B cell (primary cell): ENCODE data around the gene SEMA4C. TPM values are rescaled to one million over a fixed set of nuclear protein-coding genes. Genes with fewer than 3 reads are reported as not detected.
"Not testable (repeated sequence)": the region's sequence is repeated elsewhere in the genome, so short reads cannot be mapped to it uniquely, and the experiment has no call there.

Experiments used
- ATAC-seq: fragments of 200-7000 bp; cut with Tn5 transposase; one replicate; pipeline ENCODE4 v1.10.0; 2021; ENCODE audit warnings: low read depth, mild to moderate bottlenecking, moderate number of reproducible peaks, moderate library complexity
- CTCF ChIA-PET: fragments of 350-600 bp; sonication (Branson Sonifier 250); formaldehyde crosslinking; loops from one replicate; lab custom pipeline; 2021; ENCODE audit warnings: antibody characterized with exemption, inconsistent platforms; lab: Charles Lee
- POLR2A ChIA-PET: fragments of 350-600 bp; sonication (Branson Sonifier 250); formaldehyde crosslinking; loops from one replicate; lab custom pipeline; 2021; ENCODE audit warnings: antibody characterized with exemption; lab: Charles Lee
- DNase-seq: peaks from one replicate; pipeline ENCODE4 v3.0.0; 2013
- H2AFZ ChIP-seq: 2 replicates; pipeline ENCODE4 v1.6.1; 2012; ENCODE audit warnings: mild to moderate bottlenecking, low read depth, low read length; ENCODE audit not compliant: insufficient read depth, poor library complexity, severe bottlenecking
- H3K27ac ChIP-seq, 2 donors: 1 replicate in 1 of 2; 2 replicates in 1 of 2; pipeline ENCODE4 v1.5.1; 2012 to 2013; ENCODE audit warnings: low read length in 2 of 2, mild to moderate bottlenecking in 2 of 2, moderate library complexity in 1 of 2
- H3K27me3 ChIP-seq, 4 experiments: fragments of 200-600 bp in 1 of 4; sonication (generic) in 1 of 4; replicated peaks in 1 of 4; 1 replicate in 2 of 4; 2 replicates in 2 of 4; pipeline versions ENCODE4 v1.6.1 to v1.7.0; 2013 to 2016; ENCODE audit warnings: low read length in 3 of 4, mild to moderate bottlenecking in 2 of 4, mixed read lengths in 1 of 4, moderate library complexity in 1 of 4; ENCODE audit not compliant: insufficient read depth in 4 of 4, control insufficient read depth in 3 of 4; ENCODE audit errors: control extremely low read depth in 1 of 4
- H3K36me3 ChIP-seq, 2 experiments: replicated peaks in 1 of 2; 1 replicate in 1 of 2; 2 replicates in 1 of 2; pipeline versions ENCODE4 v1.6.1 to v1.7.1; 2013; ENCODE audit warnings: low read length in 1 of 2; ENCODE audit not compliant: insufficient read depth in 2 of 2, control insufficient read depth in 1 of 2; ENCODE audit errors: control extremely low read depth in 1 of 2, extremely low read depth in 1 of 2
- H3K4me1 ChIP-seq, 2 donors: fragments of 200-600 bp in 1 of 2; sonication (generic) in 1 of 2; 1 replicate in 1 of 2; 2 replicates in 1 of 2; pipeline versions ENCODE4 v1.5.1 to v1.6.1; 2013 to 2017; ENCODE audit warnings: low read length in 2 of 2; ENCODE audit not compliant: control insufficient read depth in 2 of 2, insufficient read depth in 2 of 2
- H3K4me2 ChIP-seq: replicated peaks from 2 replicates; pipeline ENCODE3; 2012; ENCODE audit warnings: mild to moderate bottlenecking, low read depth, low read length; ENCODE audit not compliant: poor library complexity, severe bottlenecking
- H3K4me3 ChIP-seq, 5 experiments: fragments of 200-600 bp in 1 of 5; sonication (generic) in 1 of 5; 1 replicate in 3 of 5; 2 replicates in 2 of 5; pipeline versions ENCODE4 v1.5.1 to v1.7.0; 2011 to 2016; ENCODE audit warnings: low read length in 4 of 5, mild to moderate bottlenecking in 4 of 5, low read depth in 2 of 5, control low read depth in 1 of 5, moderate library complexity in 1 of 5; ENCODE audit not compliant: insufficient read depth in 1 of 5; ENCODE audit errors: control extremely low read depth in 1 of 5, extremely low read depth in 1 of 5
- H3K79me2 ChIP-seq: fragments of 200-600 bp; sonication (generic); one replicate; pipeline ENCODE4 v1.6.0; 2016; ENCODE audit warnings: low read length; ENCODE audit not compliant: control insufficient read depth, insufficient read depth
- H3K9ac ChIP-seq: fragments of 200-600 bp; sonication (generic); 2 replicates; pipeline ENCODE4 v1.6.1; 2017; ENCODE audit warnings: mild to moderate bottlenecking, low read length, moderate library complexity
- H3K9me3 ChIP-seq, 3 donors: one replicate each; pipeline versions ENCODE4 v1.6.1 to v1.7.1; 2013; ENCODE audit warnings: low read length in 2 of 3; ENCODE audit not compliant: control insufficient read depth in 2 of 3, insufficient read depth in 1 of 3; ENCODE audit errors: control extremely low read depth in 1 of 3
- H4K20me1 ChIP-seq: 2 replicates; pipeline ENCODE4 v1.6.0; 2012; ENCODE audit warnings: mild to moderate bottlenecking, low read length; ENCODE audit not compliant: insufficient read depth, control insufficient read depth, poor library complexity, severe bottlenecking
- H3K27ac Mint-ChIP-seq: one replicate; pipeline ENCODE4 v1.8.0; 2021; ENCODE audit warnings: mixed read lengths
- H3K27me3 Mint-ChIP-seq: one replicate; pipeline ENCODE4 v1.8.0; 2021; ENCODE audit warnings: mixed read lengths
- H3K4me1 Mint-ChIP-seq: one replicate; pipeline ENCODE4 v1.8.0; 2021; ENCODE audit warnings: mixed read lengths
- H3K4me3 Mint-ChIP-seq: one replicate; pipeline ENCODE4 v1.8.0; 2021; ENCODE audit warnings: mixed read lengths
- H3K9me3 Mint-ChIP-seq: one replicate; pipeline ENCODE4 v1.8.0; 2022; ENCODE audit warnings: mixed read lengths; ENCODE audit not compliant: insufficient read depth
- EZH2 ChIP-seq: IDR thresholded peaks from 2 replicates; pipeline ENCODE4 v1.6.1; 2012; ENCODE audit warnings: borderline replicate concordance, low read depth, mild to moderate bottlenecking, moderate library complexity, low read length; ENCODE audit not compliant: insufficient read depth, poor library complexity, severe bottlenecking
- WGBS: methylation state at CpG from one replicate; pipeline ENCODE4 v1.1.5; 2013; ENCODE audit warnings: missing lambda C conversion rate; ENCODE audit not compliant: insufficient coverage; 5-methylcytosine and 5-hydroxymethylcytosine counted together
- intact Hi-C: fragments of 100-400 bp; cut with micrococcal nuclease; formaldehyde crosslinking; loops from one replicate; pipeline ENCODE4 v1.10.0; 2022
- polyA plus RNA-seq: library from polyadenylated mRNA; depleted of rRNA; stranded (reverse); fragments of >200 nt; gene quantifications from 2 replicates; pipeline ENCODE4 v1.2.3, GENCODE V29; 2012
- total RNA-seq, 2 donors: library from RNA; stranded (reverse); fragments of 120-200 nt in 1 of 2; gene quantifications; 1 replicate in 1 of 2; 2 replicates in 1 of 2; pipeline versions ENCODE4 v1.2.3 to v1.2.4, GENCODE V29; 2013 to 2022
- TF ChIP-seq, protein P1 (sequence below): fragments of 200-600 bp; IDR thresholded peaks from one replicate; pipeline ENCODE4 v1.8.0; 2022; ENCODE audit warnings: antibody characterized with exemption, mild to moderate bottlenecking

Gene SEMA4C
- total and polyA plus RNA-seq, 2 donors (not counting 1 experiment from before 2014, with no cell fraction given) = 0.28 to 0.94 TPM

DNA sequence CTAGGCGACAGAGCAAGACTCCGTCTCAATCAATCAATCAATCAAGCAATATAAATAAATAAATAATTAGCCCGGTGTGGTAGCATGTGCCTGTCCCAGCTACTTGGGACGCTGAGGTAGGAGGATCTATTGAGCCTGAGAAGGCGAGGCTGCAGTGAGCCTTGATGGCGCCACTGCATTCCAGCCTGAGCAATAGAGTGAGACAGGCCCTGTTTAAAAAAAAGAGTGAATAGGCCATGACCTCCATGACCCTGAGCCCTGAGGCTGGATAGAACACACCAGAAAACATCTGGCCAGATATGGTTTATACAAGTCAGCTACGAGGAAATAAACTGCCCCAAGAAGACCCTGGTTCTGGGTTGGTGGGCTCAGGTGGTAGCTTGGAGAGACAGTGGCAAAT is 20.4 kb upstream of the SEMA4C start:
- Histone ChIP-seq H3K4me1 (peaks cover 14 to 19% of the 10 kb centered on the region in 2 donors), H3K9ac (no peak overlapping the region), H4K20me1 (no peaks in the 10 kb centered on the region), H3K4me2 (no peak overlapping the region), H3K4me3 (no peak overlapping the region), H3K27ac (no peak overlapping the region), H3K9me3 (no peaks in the 10 kb centered on the region), H2AFZ (no peak overlapping the region), H3K79me2 (no peaks in the 10 kb centered on the region), H3K36me3 (no peaks in the 10 kb centered on the region), H3K27me3 (no peaks in the 10 kb centered on the region)
- Mint-ChIP-seq H3K9me3 (no peaks in the 10 kb centered on the region), H3K4me1 (peaks cover 21% of the 10 kb centered on the region), H3K4me3 (no peak overlapping the region), H3K27ac (no peak overlapping the region), H3K27me3 (no peaks in the 10 kb centered on the region)
- DNase-seq = no peak
- ChIA-PET CTCF (interaction anchor here (0.6 to 1.2 kb wide), 2 partner anchors 32 to 41 kb away, joined by 3 to 4 read pairs; partner anchors contain the start of gene ANKRD39), POLR2A (interaction anchor here (0.7 kb wide), 1 partner anchor 90 kb away, joined by 4 read pairs; no protein-coding TSS in a partner anchor)
- TF ChIP-seq, protein P1, sequence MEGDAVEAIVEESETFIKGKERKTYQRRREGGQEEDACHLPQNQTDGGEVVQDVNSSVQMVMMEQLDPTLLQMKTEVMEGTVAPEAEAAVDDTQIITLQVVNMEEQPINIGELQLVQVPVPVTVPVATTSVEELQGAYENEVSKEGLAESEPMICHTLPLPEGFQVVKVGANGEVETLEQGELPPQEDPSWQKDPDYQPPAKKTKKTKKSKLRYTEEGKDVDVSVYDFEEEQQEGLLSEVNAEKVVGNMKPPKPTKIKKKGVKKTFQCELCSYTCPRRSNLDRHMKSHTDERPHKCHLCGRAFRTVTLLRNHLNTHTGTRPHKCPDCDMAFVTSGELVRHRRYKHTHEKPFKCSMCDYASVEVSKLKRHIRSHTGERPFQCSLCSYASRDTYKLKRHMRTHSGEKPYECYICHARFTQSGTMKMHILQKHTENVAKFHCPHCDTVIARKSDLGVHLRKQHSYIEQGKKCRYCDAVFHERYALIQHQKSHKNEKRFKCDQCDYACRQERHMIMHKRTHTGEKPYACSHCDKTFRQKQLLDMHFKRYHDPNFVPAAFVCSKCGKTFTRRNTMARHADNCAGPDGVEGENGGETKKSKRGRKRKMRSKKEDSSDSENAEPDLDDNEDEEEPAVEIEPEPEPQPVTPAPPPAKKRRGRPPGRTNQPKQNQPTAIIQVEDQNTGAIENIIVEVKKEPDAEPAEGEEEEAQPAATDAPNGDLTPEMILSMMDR = no peak
- no peak for TF ChIP-seq EZH2
- no peak for ATAC-seq
- intact Hi-C loops = no loop called here
- 91% methylated on average over 5 of the region's 7 CpGs for WGBS

DNA sequence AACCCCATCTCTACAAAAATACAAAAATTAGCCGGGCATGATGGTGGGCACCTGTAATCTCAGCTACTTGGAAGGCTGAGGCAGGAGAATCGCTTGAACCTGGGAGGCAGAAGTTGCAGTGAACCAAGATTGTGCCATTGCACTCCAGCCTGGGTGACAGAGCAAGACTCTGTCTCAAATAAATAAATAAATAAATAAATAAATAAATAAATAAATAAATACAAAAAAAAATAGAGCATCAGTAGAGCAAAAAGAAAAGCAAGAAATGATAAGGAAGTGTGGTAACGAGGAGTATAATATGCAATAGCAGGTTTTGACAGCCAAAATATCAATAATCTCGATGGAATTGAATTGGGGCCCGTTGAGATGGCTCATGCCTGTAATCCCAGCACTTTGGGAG is 19.6 kb upstream of the SEMA4C start:
- intact Hi-C loops, H3K4me3 Mint-ChIP-seq, POLR2A ChIA-PET: not testable (repeated sequence)

More for the DNA sequence above, 19.6 kb upstream of the SEMA4C start:
- not testable (repeated sequence) for H3K9me3 Mint-ChIP-seq, H3K79me2 ChIP-seq, H3K36me3 ChIP-seq, H3K9me3 ChIP-seq, H3K4me2 ChIP-seq, DNase-seq, H3K9ac ChIP-seq, H3K4me3 ChIP-seq, H2AFZ ChIP-seq, H3K27ac ChIP-seq, H3K27me3 Mint-ChIP-seq, H3K27me3 ChIP-seq, ATAC-seq, H4K20me1 ChIP-seq
- CTCF ChIA-PET = interaction anchor here (0.6 to 1.2 kb wide), 2 partner anchors 32 to 42 kb away, joined by 3 read pairs; partner anchors contain the start of gene ANKRD39
- H3K4me1 Mint-ChIP-seq = peaks cover 21% of the 10 kb centered on the region
- peak overlapping the region; percentile 46 for H3K27ac Mint-ChIP-seq
- 100% methylated on average over 1 of the region's 5 CpGs for WGBS
- peaks cover 14 to 19% of the 10 kb centered on the region in 2 donors for H3K4me1 ChIP-seq
